Muscle of arm (tissue), 12 donors: ENCODE measurements around the gene PTPRN2. TPM values are rescaled to one million over a fixed set of nuclear protein-coding genes. Genes with fewer than 3 reads are reported as not detected.

Source experiments
- DNase-seq: peaks from one replicate; pipeline ENCODE4 v3.0.0-alpha.2; 2013
- polyA plus RNA-seq, 12 donors: library from polyadenylated mRNA; unstranded; fragments of 120-200 nt; gene quantifications; one replicate each; pipeline ENCODE4 v1.2.1, GENCODE V29; 2013; ENCODE audit not compliant: insufficient read length in 12 of 12

PTPRN2 gene
- polyA plus RNA-seq, 12 donors, result 1.6 to 8.7 (median 2.3) TPM; not detected in 1

- DNase-seq, result no peak
Observed at GRCh38 chr7:158579662-158580646, 7.7 kb downstream of the PTPRN2 start.

DNA sequence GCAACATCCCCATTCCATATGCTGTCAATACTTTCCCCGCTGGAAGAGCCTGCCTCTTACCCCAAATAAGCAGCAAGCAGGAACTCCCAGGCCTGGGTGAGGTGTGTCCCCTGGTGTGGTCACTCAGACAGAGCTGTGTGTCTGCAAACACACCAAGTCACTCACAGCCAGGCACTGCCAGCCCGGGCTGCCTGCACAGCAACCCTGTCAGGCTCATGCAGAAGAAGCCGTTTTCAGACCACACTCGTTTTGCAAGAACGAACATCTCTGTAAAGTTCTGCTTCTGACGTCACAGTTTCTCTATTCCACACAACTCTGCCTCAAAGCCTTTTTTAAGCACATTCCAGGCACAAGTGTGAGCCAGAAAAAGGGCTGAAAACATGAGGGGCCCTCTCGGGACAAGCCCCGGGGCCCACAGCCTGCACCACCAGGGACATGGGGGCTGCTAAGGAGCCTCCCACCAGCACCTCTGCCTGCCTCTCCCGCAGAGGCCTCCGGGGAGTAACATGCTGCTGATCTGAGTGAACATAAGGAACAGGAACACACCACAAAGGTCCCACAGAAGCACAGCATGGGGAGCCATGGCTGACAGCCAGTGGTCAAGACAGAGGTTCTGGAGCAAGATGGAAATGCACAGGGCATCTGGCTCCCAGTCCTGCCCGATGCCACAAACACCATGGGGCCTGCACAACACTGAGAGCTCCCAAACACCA lies 11.4 kb downstream of the PTPRN2 start:
- DNase-seq, result no peak

GRCh38 chr7:158574308-158575036 lies 13.2 kb downstream of the PTPRN2 start:
- no peak for DNase-seq

DNA sequence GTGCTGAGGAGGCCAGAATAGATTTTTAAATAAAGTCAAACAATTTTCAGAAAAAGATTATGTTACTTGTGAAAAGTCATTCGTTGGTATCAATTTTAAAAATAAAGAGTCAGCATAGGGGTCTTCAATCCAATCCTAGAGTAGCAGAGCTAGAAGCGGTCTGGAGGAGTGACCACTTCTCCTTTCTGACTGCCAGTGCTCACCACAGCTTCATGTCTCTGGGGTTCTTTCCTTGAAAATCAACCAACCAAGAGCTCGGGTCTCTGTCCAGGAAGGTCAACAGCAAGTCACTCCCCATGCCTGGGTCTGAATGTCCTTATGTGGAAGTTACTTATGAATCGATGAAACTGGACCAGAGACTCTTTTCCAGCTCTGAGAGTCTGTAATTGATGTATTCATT lies 14.3 kb downstream of the PTPRN2 start:
- no peak for DNase-seq

DNA sequence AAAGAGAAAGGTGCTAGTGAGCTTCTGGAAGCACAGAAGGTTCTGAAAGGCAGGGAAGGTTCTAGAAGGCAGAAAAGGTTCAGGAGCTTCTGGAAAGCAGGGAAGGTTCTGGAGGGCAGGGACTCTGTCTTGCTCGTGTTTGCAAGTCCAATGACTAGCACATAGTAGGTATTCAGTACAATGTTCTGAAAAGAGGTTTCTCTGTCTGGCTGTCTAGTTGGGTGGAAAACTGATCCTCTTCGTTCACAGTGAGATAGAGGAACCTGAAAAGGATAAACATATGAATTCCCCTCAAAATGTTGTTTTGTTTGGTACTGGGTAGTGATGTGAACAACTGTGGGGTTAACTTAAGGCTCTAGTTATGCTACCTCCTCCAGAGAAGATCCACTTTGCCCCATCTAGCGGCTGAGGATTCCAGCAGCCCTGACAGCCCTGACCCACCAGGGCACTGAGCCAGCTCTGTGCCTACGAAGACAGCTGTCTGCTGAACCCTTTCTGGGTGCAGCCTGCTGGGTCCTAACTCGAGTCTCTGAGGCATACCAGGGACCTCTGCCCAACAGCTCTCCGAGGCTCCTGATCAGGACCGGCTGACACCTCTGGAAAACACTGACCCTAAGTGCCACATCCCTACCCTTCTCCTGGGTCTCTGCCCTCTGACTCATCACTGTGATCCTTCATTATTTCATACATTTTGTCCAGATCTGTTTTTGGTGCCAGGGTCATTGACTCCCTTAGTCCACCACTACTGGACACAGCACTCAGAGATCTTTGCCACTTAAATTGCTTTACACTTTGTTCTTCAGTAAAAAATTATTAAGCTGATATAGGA lies 15.4 kb downstream of the PTPRN2 start:
- no peak for DNase-seq

GRCh38 chr7:158570449-158571170 lies 17.0 kb downstream of the PTPRN2 start:
- no peak for DNase-seq

GRCh38 chr7:158569858-158570323 lies 17.7 kb downstream of the PTPRN2 start:
- DNase-seq, result no peak

- DNase-seq, result no peak
Observed at GRCh38 chr7:158568974-158569857, 18.4 kb downstream of the PTPRN2 start.

DNA sequence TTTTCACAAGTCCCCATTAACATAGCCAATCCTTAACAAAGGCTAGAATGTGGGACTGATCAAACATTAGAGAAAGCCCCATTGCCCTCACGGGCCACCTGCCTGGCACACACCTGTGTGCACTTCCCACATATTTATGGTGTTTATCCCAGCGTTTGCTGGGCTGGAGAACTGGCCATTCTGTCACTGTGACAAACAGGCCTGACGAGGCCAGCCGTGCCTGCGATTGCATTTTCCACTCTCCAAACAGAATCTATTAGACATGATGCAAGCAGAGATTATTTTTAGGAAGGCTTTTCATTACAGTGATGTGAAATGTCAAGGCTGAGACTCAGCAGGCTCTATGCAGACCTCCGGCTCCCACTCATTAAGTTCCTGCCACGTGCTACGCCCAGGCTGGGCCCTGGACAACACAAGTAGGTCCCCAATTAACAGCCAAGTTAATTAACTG lies 20.4 kb downstream of the PTPRN2 start:
- DNase-seq, result no peak

- DNase-seq, result no peak
Observed at GRCh38 chr7:158564663-158565035, 23.0 kb downstream of the PTPRN2 start.

GRCh38 chr7:158563911-158564662 lies 23.5 kb downstream of the PTPRN2 start:
- DNase-seq, result no peak

GRCh38 chr7:158563051-158563450 lies 24.6 kb downstream of the PTPRN2 start:
- DNase-seq, result no peak

DNA sequence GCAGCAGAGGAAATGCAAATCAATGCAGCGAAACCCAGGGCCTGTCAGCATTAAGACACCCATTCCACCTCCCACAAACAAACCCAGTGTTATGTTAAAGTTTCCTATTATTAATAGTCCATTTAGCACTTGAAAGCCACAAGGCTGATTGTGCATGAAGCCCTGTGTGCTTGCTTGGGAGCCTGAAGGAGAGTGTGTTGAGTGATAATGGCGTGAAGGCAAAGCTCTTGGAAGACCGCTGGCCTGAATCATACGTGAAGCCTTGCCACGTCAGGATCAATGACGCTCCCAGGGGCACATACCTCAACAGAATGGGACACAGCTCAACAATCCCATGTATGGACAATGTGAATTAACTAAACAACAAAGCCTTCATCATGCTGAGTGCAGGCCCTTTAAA lies 25.1 kb downstream of the PTPRN2 start:
- DNase-seq, result no peak

DNA sequence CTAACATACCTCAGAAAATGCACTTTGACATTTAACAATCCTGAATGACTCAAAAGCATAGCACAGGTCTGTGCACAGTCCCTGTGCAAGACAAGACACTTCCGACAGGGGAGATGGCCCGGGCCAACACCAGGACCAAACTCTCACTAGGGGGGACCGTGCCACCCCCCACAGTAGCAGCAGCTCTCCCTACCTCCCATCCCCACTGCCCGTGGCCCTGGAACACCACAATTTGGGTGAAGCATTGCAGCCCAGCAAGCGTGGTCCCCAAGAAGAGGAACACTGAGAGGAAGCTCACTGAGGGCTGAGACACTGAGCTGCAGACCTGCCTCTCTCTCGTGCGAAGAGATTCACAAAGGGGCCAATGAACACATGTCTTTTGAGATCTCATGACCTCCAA lies 26.0 kb downstream of the PTPRN2 start:
- DNase-seq, result no peak

GRCh38 chr7:158560386-158560785 lies 27.2 kb downstream of the PTPRN2 start:
- no peak for DNase-seq

DNA sequence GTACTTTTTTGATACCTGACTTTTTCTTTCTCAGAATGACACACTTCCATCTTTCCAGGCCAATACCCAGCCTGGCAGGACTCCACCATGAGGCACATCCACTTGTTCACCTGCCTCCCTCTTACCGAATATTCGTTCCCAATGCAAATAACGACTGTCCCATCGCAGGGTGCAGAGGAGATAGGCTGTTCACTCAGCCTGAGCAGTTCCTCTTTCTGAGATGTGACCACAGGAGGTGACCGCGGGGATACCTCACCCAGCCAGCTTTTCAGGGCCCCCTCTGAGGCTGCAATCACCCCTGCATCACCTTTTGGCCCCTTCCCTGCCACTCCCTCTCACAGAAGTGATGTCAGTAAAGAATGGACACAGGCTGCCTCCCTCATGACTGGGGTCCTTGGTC lies 28.3 kb downstream of the PTPRN2 start:
- no peak for DNase-seq

DNA sequence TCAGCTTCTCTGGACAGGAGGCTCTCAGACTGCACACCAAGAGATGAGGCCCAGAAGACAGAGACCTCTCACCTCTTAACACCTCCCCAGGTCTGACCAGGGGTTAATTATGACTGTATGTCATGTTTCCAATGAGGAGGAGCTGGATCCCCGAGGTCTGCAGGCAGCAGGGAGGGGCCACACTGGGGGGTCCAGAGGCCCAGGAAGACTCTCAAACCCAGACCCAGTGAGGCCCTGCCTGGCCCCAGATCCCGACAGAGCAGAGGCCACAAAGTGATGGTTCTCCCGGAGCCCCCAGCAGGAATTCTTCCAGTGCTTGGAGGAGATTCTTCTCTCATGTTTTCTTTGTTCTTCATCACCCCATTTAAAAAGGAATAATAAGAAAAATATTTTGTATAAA lies 28.8 kb downstream of the PTPRN2 start:
- no peak for DNase-seq

DNA sequence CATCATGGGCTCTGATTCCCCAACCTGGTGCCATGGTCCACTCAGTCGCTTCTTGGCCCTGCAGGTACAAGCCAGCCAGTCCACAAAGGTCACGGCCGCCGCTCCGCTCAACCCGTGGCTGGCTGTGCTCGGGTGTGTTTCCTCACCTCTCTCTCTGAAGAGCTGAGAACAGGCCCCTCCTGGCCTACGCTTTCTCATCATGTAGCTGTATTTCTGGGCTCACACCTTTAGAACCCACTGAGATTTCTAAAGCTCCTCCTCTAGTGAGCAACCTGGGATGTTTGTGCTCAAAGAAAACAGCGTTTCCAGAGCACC lies 30.2 kb downstream of the PTPRN2 start:
- no peak for DNase-seq
